Stimulated activated CD4-positive, alpha-beta T cell treated with anti-CD3 and anti-CD28 coated beads, TNF-alpha, amount 100 ng/mL, for 24 hours (primary cell): Measurements from ENCODE around the gene SLC9A9.

ENCODE experiments used
- DNase-seq, 3 experiments: peaks; one replicate each; pipeline ENCODE4 v3.0.0-alpha.2; 2020; ENCODE audit warnings: low read depth in 3 of 3

The SLC9A9 gene

GRCh38 chr3:143358155-143358792 lies 490.0 kb downstream of the SLC9A9 start:
- no peak for DNase-seq

- DNase-seq, result no peak
Observed at GRCh38 chr3:143357700-143358099, 490.6 kb downstream of the SLC9A9 start.

GRCh38 chr3:143356839-143357238 lies 491.4 kb downstream of the SLC9A9 start:
- no peak for DNase-seq

- DNase-seq, result no peak
Observed at GRCh38 chr3:143354342-143354741, 493.9 kb downstream of the SLC9A9 start.

GRCh38 chr3:143352850-143353550 lies 495.3 kb downstream of the SLC9A9 start:
- DNase-seq, result no peak

GRCh38 chr3:143351895-143352608 lies 496.2 kb downstream of the SLC9A9 start:
- no peak for DNase-seq

- DNase-seq, result no peak
Observed at GRCh38 chr3:143351354-143351753, 496.9 kb downstream of the SLC9A9 start.

GRCh38 chr3:143349455-143349854 lies 498.8 kb downstream of the SLC9A9 start:
- DNase-seq, result no peak

- no peak for DNase-seq
Observed at GRCh38 chr3:143348486-143349327, 499.6 kb downstream of the SLC9A9 start.

- no peak for DNase-seq
Observed at GRCh38 chr3:143344516-143345165, 503.6 kb downstream of the SLC9A9 start.

GRCh38 chr3:143343944-143344343 lies 504.3 kb downstream of the SLC9A9 start:
- DNase-seq, result no peak

- DNase-seq, result no peak
Observed at GRCh38 chr3:143343031-143343430, 505.2 kb downstream of the SLC9A9 start.

GRCh38 chr3:143339451-143339850 lies 508.8 kb downstream of the SLC9A9 start:
- no peak for DNase-seq

- DNase-seq, result no peak
Observed at GRCh38 chr3:143337387-143337786, 510.9 kb downstream of the SLC9A9 start.

GRCh38 chr3:143334231-143334630 lies 514.0 kb downstream of the SLC9A9 start:
- no peak for DNase-seq

- no peak for DNase-seq
Observed at GRCh38 chr3:143333367-143333766, 514.9 kb downstream of the SLC9A9 start.

GRCh38 chr3:143332026-143332425 lies 516.2 kb downstream of the SLC9A9 start:
- no peak for DNase-seq

- no peak for DNase-seq
Observed at GRCh38 chr3:143331350-143331749, 516.9 kb downstream of the SLC9A9 start.

GRCh38 chr3:143330296-143330868 lies 517.9 kb downstream of the SLC9A9 start:
- DNase-seq, result no peak

GRCh38 chr3:143329567-143330211 lies 518.6 kb downstream of the SLC9A9 start:
- DNase-seq, result no peak

GRCh38 chr3:143328451-143328850 lies 519.8 kb downstream of the SLC9A9 start:
- DNase-seq, result no peak
